Measurements from ENCODE around the gene CPED1.

Gene CPED1

GRCh38 chr7:121267612-121268011 lies 279.1 kb downstream of the CPED1 start:
- H3K4me3 ChIP-seq (ENCODE audit: low read depth, low read length): no peak overlapping the region
- H3K27ac ChIP-seq: no peak overlapping the region
- no peak overlapping the region for H2AFZ ChIP-seq
- no peaks in the 10 kb centered on the region for H3K9me3 ChIP-seq (ENCODE audit: control insufficient read depth, low read length)
- H3K9ac ChIP-seq: no peak overlapping the region
- H3K4me2 ChIP-seq (ENCODE audit: low read length): no peak overlapping the region
- no peaks in the 10 kb centered on the region for H3K4me1 ChIP-seq
- H3K79me2 ChIP-seq: no peaks in the 10 kb centered on the region
- no peaks in the 10 kb centered on the region for H3K27me3 ChIP-seq (ENCODE audit: control insufficient read depth, insufficient read depth, low read length)
- H3K36me3 ChIP-seq (ENCODE audit: control insufficient read depth, insufficient read depth, low read length): no peaks in the 10 kb centered on the region
- TF ChIP-seq CTCF (IDR thresholded peaks at IDR 0.05): no peak

- Histone ChIP-seq H3K4me3 (ENCODE audit: low read depth, low read length) (no peak overlapping the region), H3K79me2 (no peaks in the 10 kb centered on the region), H3K36me3 (ENCODE audit: control insufficient read depth, insufficient read depth, low read length) (no peaks in the 10 kb centered on the region), H3K9me3 (ENCODE audit: control insufficient read depth, low read length) (no peaks in the 10 kb centered on the region), H3K27me3 (ENCODE audit: control insufficient read depth, insufficient read depth, low read length) (no peaks in the 10 kb centered on the region), H3K4me2 (ENCODE audit: low read length) (no peak overlapping the region), H2AFZ (no peak overlapping the region), H3K4me1 (no peaks in the 10 kb centered on the region), H3K9ac (no peak overlapping the region), H3K27ac (no peak overlapping the region)
- no peak for TF ChIP-seq CTCF (IDR thresholded peaks at IDR 0.05)
Measured at GRCh38 chr7:121269798-121270197, 281.3 kb downstream of the CPED1 start.

- H3K9me3 ChIP-seq (ENCODE audit: control insufficient read depth, low read length): no peaks in the 10 kb centered on the region
- no peak overlapping the region for H2AFZ ChIP-seq
- H3K27ac ChIP-seq: no peak overlapping the region
- no peak overlapping the region for H3K4me2 ChIP-seq (ENCODE audit: low read length)
- H3K4me3 ChIP-seq (ENCODE audit: low read depth, low read length): no peak overlapping the region
- no peaks in the 10 kb centered on the region for H3K4me1 ChIP-seq
- H3K9ac ChIP-seq: no peak overlapping the region
- no peaks in the 10 kb centered on the region for H3K79me2 ChIP-seq
- no peaks in the 10 kb centered on the region for H3K27me3 ChIP-seq (ENCODE audit: control insufficient read depth, insufficient read depth, low read length)
- TF ChIP-seq CTCF (IDR thresholded peaks at IDR 0.05): no peak
- H3K36me3 ChIP-seq (ENCODE audit: control insufficient read depth, insufficient read depth, low read length): no peaks in the 10 kb centered on the region
Measured at GRCh38 chr7:121271098-121271497, 282.6 kb downstream of the CPED1 start.

GRCh38 chr7:121271916-121272315 lies 283.4 kb downstream of the CPED1 start:
- H2AFZ ChIP-seq: no peak overlapping the region
- TF ChIP-seq CTCF (IDR thresholded peaks at IDR 0.05): no peak
- H3K36me3 ChIP-seq (ENCODE audit: control insufficient read depth, insufficient read depth, low read length): no peaks in the 10 kb centered on the region

GRCh38 chr7:121272676-121273075 lies 284.2 kb downstream of the CPED1 start:
- H3K36me3 ChIP-seq (ENCODE audit: control insufficient read depth, insufficient read depth, low read length): no peaks in the 10 kb centered on the region
- H3K9me3 ChIP-seq (ENCODE audit: control insufficient read depth, low read length): no peaks in the 10 kb centered on the region
- no peaks in the 10 kb centered on the region for H3K27me3 ChIP-seq (ENCODE audit: control insufficient read depth, insufficient read depth, low read length)
- no peak overlapping the region for H3K9ac ChIP-seq
- no peak overlapping the region for H3K4me2 ChIP-seq (ENCODE audit: low read length)
- H3K27ac ChIP-seq: no peak overlapping the region
- no peaks in the 10 kb centered on the region for H3K79me2 ChIP-seq
- H3K4me1 ChIP-seq: no peaks in the 10 kb centered on the region
- H2AFZ ChIP-seq: no peak overlapping the region
- no peak overlapping the region for H3K4me3 ChIP-seq (ENCODE audit: low read depth, low read length)
- no peak for TF ChIP-seq CTCF (IDR thresholded peaks at IDR 0.05)

More at GRCh38 chr7:121271916-121272315, 283.4 kb downstream of the CPED1 start:
- Histone ChIP-seq H3K27ac (no peak overlapping the region), H3K9me3 (ENCODE audit: control insufficient read depth, low read length) (no peaks in the 10 kb centered on the region), H3K27me3 (ENCODE audit: control insufficient read depth, insufficient read depth, low read length) (no peaks in the 10 kb centered on the region), H3K79me2 (no peaks in the 10 kb centered on the region), H3K4me3 (ENCODE audit: low read depth, low read length) (no peak overlapping the region), H3K9ac (no peak overlapping the region), H3K4me1 (no peaks in the 10 kb centered on the region), H3K4me2 (ENCODE audit: low read length) (no peak overlapping the region)
